ENCODE results near the gene PCDHA1.
"Not testable (repeated sequence)": the region's sequence is repeated elsewhere in the genome, so short reads cannot be mapped to it uniquely, and the experiment has no call there.

Gene PCDHA1

DNA sequence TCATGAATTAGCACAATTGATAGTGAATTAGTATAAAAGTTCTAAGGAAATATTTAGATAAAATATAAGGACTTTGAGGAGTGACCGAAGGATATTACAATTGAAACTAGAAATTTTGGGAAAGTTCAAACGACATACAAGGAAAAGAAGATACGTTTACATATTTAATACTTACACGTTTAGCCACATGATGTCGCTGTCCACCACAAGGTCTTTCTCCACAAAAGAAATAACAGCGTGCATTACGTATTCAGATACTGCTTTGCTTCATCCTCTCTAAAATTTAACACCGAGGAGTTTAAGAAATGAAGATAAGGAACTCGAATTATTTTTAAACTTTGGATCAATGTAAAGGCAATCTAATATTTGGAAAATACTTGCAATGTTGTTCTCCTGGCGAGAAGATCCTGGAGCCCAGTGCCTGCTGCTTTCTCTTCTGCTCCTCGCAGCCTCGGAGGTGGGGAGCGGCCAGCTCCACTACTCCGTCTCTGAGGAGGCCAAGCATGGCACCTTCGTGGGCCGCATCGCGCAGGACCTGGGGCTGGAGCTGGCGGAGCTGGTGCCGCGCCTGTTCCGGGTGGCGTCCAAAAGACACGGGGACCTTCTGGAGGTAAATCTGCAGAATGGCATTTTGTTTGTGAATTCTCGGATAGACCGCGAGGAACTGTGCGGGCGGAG lies 15.0 kb downstream of the PCDHA1 start, which contains the start of gene PCDHA3:
Gene PCDHA3 (plus strand): TSS at position 242 of the 678 bp plus-strand sequence.
- Mint-ChIP-seq H3K4me3 (no peak within 1 kb of the TSS), H3K27ac (no peak within 1 kb of the TSS), H3K9me3 (ENCODE audit: low read depth) (peaks cover 23% of the 10 kb centered on the region), H3K4me1 (ENCODE audit: low read depth) (no peaks in the 10 kb centered on the region), H3K27me3 (peaks cover 40% of the 10 kb centered on the region), H3K36me3 (peaks cover 22% of the 10 kb centered on the region)

DNA sequence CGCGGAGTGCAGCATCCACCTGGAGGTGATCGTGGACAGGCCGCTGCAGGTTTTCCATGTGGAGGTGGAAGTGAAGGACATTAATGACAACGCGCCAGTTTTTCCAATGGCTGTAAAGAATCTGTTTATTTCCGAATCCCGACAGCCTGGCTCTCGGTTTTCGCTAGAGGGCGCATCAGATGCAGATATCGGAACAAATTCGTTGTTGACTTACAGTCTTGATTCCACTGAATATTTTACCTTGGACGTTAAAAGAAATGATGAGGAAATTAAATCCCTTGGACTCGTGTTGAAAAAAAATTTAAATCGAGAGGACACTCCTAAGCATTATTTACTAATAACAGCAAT lies 15.5 kb downstream of the PCDHA1 start:
- H3K4me3 Mint-ChIP-seq, result no peak overlapping the region
- H3K4me1 Mint-ChIP-seq (ENCODE audit: low read depth), result no peaks in the 10 kb centered on the region
- no peak overlapping the region for H3K27ac Mint-ChIP-seq
- peaks cover 23% of the 10 kb centered on the region for H3K9me3 Mint-ChIP-seq (ENCODE audit: low read depth)
- peaks cover 44% of the 10 kb centered on the region for H3K27me3 Mint-ChIP-seq
- H3K36me3 Mint-ChIP-seq, result peaks cover 24% of the 10 kb centered on the region

DNA sequence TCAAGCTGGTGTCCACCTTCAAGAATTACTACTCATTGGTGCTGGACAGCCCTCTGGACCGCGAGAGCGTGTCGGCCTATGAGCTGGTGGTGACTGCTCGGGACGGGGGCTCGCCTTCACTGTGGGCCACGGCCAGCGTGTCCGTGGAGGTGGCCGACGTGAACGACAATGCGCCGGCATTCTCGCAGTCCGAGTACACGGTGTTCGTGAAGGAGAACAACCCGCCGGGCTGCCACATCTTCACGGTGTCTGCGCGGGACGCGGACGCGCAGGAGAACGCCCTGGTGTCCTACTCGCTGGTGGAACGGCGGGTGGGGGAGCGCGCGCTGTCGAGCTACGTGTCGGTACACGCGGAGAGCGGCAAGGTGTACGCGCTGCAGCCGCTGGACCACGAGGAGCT lies 16.4 kb downstream of the PCDHA1 start:
- H3K4me3 Mint-ChIP-seq; H3K4me1 Mint-ChIP-seq (ENCODE audit: low read depth); H3K27ac Mint-ChIP-seq: not testable (repeated sequence)
- Mint-ChIP-seq H3K36me3 (peaks cover 27% of the 10 kb centered on the region), H3K9me3 (ENCODE audit: low read depth) (peaks cover 27% of the 10 kb centered on the region), H3K27me3 (peaks cover 47% of the 10 kb centered on the region)

DNA sequence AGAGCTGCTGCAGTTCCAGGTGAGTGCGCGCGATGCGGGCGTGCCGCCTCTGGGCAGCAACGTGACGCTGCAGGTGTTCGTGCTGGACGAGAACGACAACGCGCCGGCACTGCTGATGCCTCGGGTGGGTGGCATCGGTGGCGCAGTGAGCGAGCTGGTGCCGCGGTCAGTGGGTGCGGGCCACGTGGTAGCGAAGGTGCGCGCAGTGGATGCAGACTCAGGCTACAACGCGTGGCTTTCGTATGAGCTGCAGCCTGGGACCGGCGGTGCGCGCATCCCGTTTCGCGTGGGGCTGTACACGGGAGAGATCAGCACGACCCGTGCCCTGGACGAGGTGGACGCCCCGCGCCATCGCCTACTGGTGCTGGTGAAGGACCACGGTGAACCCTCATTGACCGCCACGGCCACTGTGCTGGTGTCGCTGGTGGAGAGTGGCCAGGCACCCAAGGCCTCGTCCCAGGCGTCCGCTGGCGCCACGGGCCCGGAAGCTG lies 16.9 kb downstream of the PCDHA1 start:
- H3K9me3 Mint-ChIP-seq (ENCODE audit: low read depth), result peaks cover 27% of the 10 kb centered on the region
- no peak overlapping the region for H3K27ac Mint-ChIP-seq
- H3K4me1 Mint-ChIP-seq (ENCODE audit: low read depth), result no peaks in the 10 kb centered on the region
- H3K27me3 Mint-ChIP-seq, result peaks cover 47% of the 10 kb centered on the region
- H3K4me3 Mint-ChIP-seq, result no peak overlapping the region
- peaks cover 30% of the 10 kb centered on the region for H3K36me3 Mint-ChIP-seq

DNA sequence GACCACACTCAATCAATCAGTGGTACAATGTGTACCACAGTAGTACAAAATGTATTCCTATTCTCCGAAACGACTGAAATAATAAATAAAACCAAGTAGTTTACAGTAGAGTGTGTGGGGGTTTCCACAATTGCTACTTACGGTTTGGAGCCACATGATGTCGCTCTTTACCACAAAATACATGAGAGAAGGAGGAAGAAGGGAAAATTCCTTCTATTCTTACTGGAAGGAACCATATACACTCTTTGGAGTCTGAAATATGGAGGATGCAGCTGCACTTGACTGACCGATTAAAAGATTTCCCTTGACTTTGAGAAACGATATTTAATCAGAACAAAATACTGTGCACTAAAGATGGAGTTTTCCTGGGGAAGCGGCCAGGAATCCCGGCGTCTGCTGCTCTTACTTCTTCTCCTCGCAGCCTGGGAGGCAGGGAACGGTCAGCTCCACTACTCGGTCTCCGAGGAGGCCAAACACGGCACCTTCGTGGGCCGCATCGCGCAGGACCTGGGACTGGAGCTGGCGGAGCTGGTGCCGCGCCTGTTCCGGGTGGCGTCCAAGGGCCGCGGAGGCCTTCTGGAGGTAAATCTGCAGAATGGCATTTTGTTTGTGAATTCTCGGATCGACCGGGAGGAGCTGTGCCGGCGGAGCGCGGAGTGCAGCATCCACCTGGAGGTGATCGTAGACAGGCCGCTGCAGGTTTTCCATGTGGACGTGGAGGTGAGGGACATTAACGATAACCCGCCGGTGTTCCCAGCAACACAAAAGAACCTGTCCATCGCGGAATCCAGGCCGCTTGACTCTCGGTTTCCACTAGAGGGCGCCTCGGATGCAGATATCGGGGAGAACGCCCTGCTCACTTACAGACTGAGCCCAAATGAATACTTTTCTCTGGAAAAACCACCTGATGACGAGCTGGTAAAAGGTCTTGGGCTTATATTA lies 21.2 kb downstream of the PCDHA1 start, which contains the start of gene PCDHA4:
Gene PCDHA4 (plus strand): TSS at position 235 of the 942 bp plus-strand sequence.
- no peak within 1 kb of the TSS for H3K27ac Mint-ChIP-seq
- peaks cover 16% of the 10 kb centered on the region for H3K9me3 Mint-ChIP-seq (ENCODE audit: low read depth)
- H3K27me3 Mint-ChIP-seq, result peaks cover 35% of the 10 kb centered on the region
- peaks cover 22% of the 10 kb centered on the region for H3K36me3 Mint-ChIP-seq
- no peaks in the 10 kb centered on the region for H3K4me1 Mint-ChIP-seq (ENCODE audit: low read depth)
- no peak within 1 kb of the TSS for H3K4me3 Mint-ChIP-seq

DNA sequence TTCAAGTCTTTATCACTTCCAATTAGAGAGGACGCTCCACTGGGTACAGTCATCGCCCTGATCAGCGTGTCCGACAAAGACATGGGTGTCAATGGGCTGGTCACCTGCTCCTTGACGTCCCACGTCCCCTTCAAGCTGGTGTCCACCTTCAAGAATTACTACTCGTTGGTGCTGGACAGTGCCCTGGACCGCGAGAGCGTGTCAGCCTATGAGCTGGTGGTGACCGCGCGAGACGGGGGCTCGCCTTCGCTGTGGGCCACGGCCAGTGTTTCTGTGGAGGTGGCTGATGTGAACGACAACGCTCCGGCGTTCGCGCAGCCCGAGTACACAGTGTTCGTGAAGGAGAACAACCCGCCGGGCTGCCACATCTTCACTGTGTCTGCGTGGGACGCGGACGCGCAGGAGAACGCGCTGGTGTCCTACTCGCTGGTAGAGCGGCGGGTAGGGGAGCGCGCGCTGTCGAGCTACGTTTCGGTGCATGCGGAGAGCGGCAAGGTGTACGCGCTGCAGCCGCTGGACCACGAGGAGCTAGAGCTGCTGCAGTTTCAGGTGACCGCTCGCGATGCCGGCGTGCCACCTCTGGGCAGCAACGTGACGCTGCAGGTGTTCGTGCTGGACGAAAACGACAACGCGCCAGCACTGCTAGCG lies 22.4 kb downstream of the PCDHA1 start:
- not testable (repeated sequence) for H3K4me1 Mint-ChIP-seq (ENCODE audit: low read depth); H3K4me3 Mint-ChIP-seq; H3K27ac Mint-ChIP-seq
- peaks cover 22% of the 10 kb centered on the region for H3K36me3 Mint-ChIP-seq
- peaks cover 26% of the 10 kb centered on the region for H3K9me3 Mint-ChIP-seq (ENCODE audit: low read depth)
- peaks cover 38% of the 10 kb centered on the region for H3K27me3 Mint-ChIP-seq

DNA sequence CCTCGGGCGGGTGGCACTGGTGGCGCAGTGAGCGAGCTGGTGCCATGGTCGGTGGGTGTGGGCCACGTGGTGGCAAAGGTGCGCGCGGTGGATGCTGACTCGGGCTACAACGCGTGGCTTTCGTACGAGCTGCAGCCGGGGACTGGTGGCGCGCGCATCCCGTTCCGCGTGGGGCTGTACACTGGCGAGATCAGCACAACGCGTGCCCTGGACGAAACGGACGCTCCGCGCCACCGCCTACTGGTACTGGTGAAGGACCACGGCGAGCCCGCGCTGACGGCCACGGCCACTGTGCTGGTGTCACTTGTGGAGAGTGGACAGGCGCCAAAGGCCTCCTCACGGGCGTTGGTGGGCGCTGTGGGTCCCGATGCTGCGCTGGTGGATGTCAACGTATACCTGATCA lies 22.9 kb downstream of the PCDHA1 start:
- no peaks in the 10 kb centered on the region for H3K4me1 Mint-ChIP-seq (ENCODE audit: low read depth)
- H3K27me3 Mint-ChIP-seq, result peaks cover 35% of the 10 kb centered on the region
- peaks cover 21% of the 10 kb centered on the region for H3K36me3 Mint-ChIP-seq
- H3K27ac Mint-ChIP-seq, result no peak overlapping the region
- H3K9me3 Mint-ChIP-seq (ENCODE audit: low read depth), result peaks cover 21% of the 10 kb centered on the region
- H3K4me3 Mint-ChIP-seq, result no peak overlapping the region

DNA sequence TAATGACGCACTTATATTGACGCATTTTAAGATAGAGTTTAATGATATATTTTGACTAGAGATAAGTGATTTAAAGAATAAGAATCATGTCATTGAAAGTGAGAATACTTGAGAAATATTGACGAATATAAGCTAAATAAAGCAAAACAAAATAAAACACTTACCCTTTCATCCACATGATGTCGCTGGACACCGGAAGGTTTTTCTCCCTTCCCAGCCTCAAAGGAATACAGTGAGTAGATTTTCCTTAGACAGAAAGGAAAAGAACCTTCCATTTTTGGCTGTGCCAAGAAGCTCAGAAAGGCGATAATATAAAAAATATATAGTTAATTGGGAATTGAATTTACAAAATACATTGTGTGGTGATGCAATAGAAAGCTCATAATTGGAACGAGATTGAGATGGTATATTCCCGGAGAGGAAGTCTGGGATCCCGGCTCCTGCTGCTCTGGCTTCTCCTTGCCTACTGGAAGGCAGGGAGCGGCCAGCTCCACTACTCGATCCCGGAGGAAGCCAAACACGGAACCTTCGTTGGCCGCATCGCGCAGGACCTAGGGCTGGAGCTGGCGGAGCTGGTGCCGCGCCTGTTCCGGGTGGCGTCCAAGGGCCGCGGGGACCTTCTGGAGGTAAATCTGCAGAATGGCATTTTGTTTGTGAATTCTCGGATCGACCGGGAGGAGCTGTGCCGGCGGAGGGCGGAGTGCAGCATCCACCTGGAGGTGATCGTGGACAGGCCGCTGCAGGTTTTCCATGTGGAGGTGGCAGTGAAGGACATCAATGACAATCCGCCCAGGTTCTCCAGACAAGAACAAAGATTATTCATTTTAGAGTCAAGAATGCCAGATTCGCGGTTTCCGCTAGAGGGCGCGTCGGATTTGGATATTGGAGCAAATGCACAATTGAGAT lies 35.7 kb downstream of the PCDHA1 start, which contains the start of gene PCDHA5:
Gene PCDHA5 (plus strand): TSS at position 239 of the 906 bp plus-strand sequence.
- peaks cover 7% of the 10 kb centered on the region for H3K9me3 Mint-ChIP-seq (ENCODE audit: low read depth)

DNA sequence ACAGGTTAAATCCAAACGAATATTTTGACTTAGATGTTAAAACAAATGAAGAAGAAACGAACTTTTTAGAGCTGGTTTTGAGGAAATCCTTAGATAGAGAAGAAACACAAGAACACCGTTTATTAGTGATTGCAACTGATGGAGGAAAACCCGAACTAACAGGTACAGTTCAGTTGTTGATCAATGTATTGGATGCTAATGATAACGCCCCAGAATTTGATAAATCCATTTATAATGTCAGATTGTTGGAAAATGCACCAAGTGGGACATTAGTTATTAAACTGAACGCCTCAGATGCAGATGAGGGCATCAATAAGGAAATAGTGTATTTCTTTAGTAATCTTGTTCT lies 36.3 kb downstream of the PCDHA1 start:
- peaks cover 12% of the 10 kb centered on the region for H3K36me3 Mint-ChIP-seq
- no peak overlapping the region for H3K27ac Mint-ChIP-seq
- peaks cover 11% of the 10 kb centered on the region for H3K9me3 Mint-ChIP-seq (ENCODE audit: low read depth)
- H3K27me3 Mint-ChIP-seq, result peaks cover 10% of the 10 kb centered on the region
- no peak overlapping the region for H3K4me3 Mint-ChIP-seq
- H3K4me1 Mint-ChIP-seq (ENCODE audit: low read depth), result no peaks in the 10 kb centered on the region

More for the DNA sequence above, 35.7 kb downstream of the PCDHA1 start, which contains the start of gene PCDHA5:
- peaks cover 9% of the 10 kb centered on the region for H3K36me3 Mint-ChIP-seq
- no peak within 1 kb of the TSS for H3K4me3 Mint-ChIP-seq
- no peaks in the 10 kb centered on the region for H3K4me1 Mint-ChIP-seq (ENCODE audit: low read depth)
- peaks cover 6% of the 10 kb centered on the region for H3K27me3 Mint-ChIP-seq
- no peak within 1 kb of the TSS for H3K27ac Mint-ChIP-seq

DNA sequence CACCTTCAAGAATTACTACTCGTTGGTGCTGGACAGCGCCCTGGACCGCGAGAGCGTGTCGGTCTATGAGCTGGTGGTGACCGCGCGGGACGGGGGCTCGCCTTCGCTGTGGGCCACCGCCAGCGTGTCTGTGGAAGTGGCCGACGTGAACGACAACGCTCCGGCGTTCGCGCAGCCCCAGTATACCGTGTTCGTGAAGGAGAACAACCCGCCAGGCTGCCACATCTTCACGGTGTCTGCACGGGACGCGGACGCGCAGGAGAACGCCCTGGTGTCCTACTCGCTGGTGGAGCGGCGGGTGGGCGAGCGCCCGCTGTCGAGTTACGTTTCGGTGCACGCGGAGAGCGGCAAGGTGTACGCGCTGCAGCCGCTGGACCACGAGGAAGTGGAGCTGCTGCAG lies 37.0 kb downstream of the PCDHA1 start:
- H3K36me3 Mint-ChIP-seq; H3K4me1 Mint-ChIP-seq (ENCODE audit: low read depth); H3K27ac Mint-ChIP-seq: not testable (repeated sequence)

DNA sequence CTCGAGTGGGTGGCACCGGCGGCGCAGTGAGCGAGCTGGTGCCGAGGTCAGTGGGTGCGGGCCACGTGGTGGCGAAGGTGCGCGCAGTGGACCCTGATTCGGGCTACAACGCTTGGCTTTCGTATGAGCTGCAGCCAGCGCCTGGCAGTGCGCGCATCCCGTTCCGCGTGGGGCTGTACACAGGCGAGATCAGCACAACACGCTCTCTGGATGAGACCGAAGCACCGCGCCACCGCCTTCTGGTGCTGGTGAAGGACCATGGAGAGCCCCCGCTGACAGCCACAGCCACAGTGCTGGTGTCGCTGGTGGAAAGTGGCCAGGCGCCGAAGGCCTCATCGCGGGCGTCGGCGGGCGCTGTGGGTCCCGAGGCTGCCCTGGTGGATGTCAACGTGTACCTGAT lies 37.5 kb downstream of the PCDHA1 start:
- Mint-ChIP-seq H3K4me3 (no peak overlapping the region), H3K9me3 (ENCODE audit: low read depth) (peaks cover 14% of the 10 kb centered on the region), H3K27me3 (peaks cover 17% of the 10 kb centered on the region), H3K4me1 (ENCODE audit: low read depth) (no peaks in the 10 kb centered on the region), H3K36me3 (peaks cover 10% of the 10 kb centered on the region), H3K27ac (no peak overlapping the region)

More for the DNA sequence above, 37.0 kb downstream of the PCDHA1 start:
- Mint-ChIP-seq H3K27me3 (peaks cover 17% of the 10 kb centered on the region), H3K9me3 (ENCODE audit: low read depth) (peaks cover 11% of the 10 kb centered on the region)
- H3K4me3 Mint-ChIP-seq, result not testable (repeated sequence)

DNA sequence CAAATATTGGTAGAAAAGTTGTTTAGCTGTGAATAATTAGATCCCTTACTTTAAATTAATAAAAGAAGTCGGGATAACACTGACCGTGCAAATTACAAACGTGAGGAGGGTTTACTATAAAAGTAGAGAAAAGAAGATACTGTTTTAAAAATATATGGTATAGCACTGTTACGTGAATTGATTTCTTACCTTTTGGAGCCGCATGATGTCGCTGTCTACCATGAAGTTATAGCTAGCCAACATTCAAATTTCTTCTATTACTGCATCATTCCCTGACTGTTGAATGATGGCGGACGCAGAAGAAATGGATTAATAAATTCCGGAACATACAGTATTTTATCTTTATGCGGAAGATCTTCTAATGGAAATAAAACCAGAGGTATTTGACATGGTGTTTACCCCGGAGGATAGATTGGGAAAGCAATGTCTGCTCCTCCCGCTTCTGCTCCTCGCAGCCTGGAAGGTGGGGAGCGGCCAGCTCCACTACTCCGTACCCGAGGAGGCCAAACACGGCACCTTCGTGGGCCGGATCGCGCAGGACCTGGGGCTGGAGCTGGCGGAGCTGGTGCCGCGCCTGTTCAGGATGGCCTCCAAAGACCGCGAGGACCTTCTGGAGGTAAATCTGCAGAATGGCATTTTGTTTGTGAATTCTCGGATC lies 41.9 kb downstream of the PCDHA1 start, which contains the start of gene PCDHA6:
Gene PCDHA6 (plus strand): TSS at position 257 of the 658 bp plus-strand sequence. CDS start 132 bp downstream, at position 389.
- peak within 1 kb of the TSS; percentile 2 for H3K4me3 Mint-ChIP-seq
- H3K27me3 Mint-ChIP-seq, result peaks cover 33% of the 10 kb centered on the region
- no peak within 1 kb of the TSS for H3K27ac Mint-ChIP-seq
- H3K9me3 Mint-ChIP-seq (ENCODE audit: low read depth), result peaks cover 20% of the 10 kb centered on the region
- H3K36me3 Mint-ChIP-seq, result peaks cover 17% of the 10 kb centered on the region
- no peaks in the 10 kb centered on the region for H3K4me1 Mint-ChIP-seq (ENCODE audit: low read depth)

DNA sequence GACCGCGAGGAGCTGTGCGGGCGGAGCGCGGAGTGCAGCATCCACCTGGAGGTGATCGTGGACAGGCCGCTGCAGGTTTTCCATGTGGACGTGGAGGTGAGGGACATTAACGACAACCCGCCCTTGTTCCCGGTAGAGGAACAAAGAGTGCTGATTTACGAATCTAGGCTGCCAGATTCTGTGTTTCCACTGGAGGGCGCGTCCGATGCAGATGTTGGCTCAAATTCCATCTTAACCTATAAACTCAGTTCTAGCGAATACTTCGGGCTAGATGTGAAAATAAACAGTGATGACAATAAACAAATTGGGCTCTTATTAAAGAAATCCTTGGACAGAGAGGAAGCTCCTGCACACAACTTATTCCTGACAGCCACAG lies 42.4 kb downstream of the PCDHA1 start:
- peak overlapping the region; percentile 2 for H3K4me3 Mint-ChIP-seq
- H3K36me3 Mint-ChIP-seq, result peaks cover 20% of the 10 kb centered on the region
- H3K27me3 Mint-ChIP-seq, result peaks cover 37% of the 10 kb centered on the region
- H3K27ac Mint-ChIP-seq, result no peak overlapping the region
- peaks cover 20% of the 10 kb centered on the region for H3K9me3 Mint-ChIP-seq (ENCODE audit: low read depth)
- no peaks in the 10 kb centered on the region for H3K4me1 Mint-ChIP-seq (ENCODE audit: low read depth)

Data from activated naive CD8-positive, alpha-beta T cell (primary cell).